Measurements from ENCODE around the gene DOK7. TPM values are rescaled to one million over a fixed set of nuclear protein-coding genes. Genes with fewer than 3 reads are reported as not detected.

Gene DOK7
- total RNA-seq, 1 experiment from 2014 or later = 0.26 TPM

- H3K9me3 Mint-ChIP-seq = no peaks in the 10 kb centered on the region
- Histone ChIP-seq H3K4ac (ENCODE audit: low read depth, low read length) (no peak overlapping the region), H2AK5ac (ENCODE audit: insufficient read length, low read length) (no peak overlapping the region), H3K79me1 (ENCODE audit: insufficient read depth, low read depth, low read length, poor library complexity, severe bottlenecking) (no peaks in the 10 kb centered on the region), H4K20me1 (ENCODE audit: control insufficient read depth, insufficient read depth, insufficient read length) (no peaks in the 10 kb centered on the region), H3K23ac (ENCODE audit: insufficient read length, low read depth, low read length) (no peak overlapping the region), H3K4me1 (ENCODE audit: insufficient read depth, low read length) (no peaks in the 10 kb centered on the region), H3K79me2 (ENCODE audit: insufficient read depth, low read length) (no peaks in the 10 kb centered on the region), H3K9me3 (ENCODE audit: control insufficient read depth, low read depth, low read length) (no peaks in the 10 kb centered on the region), H4K8ac (replicated peaks; ENCODE audit: insufficient read length, low read depth, low read length) (no peak overlapping the region), H3K27ac (ENCODE audit: insufficient read length, low read depth, low read length) (no peak overlapping the region), H2BK5ac (ENCODE audit: insufficient read length, low read length) (no peak overlapping the region), H3K9ac (ENCODE audit: extremely low read depth, insufficient read length, low read length) (no peak overlapping the region), H2BK15ac (ENCODE audit: low read depth, low read length) (no peak overlapping the region), H3K23me2 (ENCODE audit: insufficient read length, low read depth, low read length, poor library complexity, severe bottlenecking) (no peaks in the 10 kb centered on the region), H3K4me2 (ENCODE audit: insufficient read depth, insufficient read length, low read length) (no peak overlapping the region), H2BK20ac (ENCODE audit: low read depth, low read length, poor library complexity, severe bottlenecking) (no peak overlapping the region), H4K5ac (ENCODE audit: insufficient read length, low read depth, low read length) (no peak overlapping the region), H3T11ph (ENCODE audit: low read length) (no peak overlapping the region), H2BK12ac (ENCODE audit: insufficient read length, low read depth, low read length) (no peak overlapping the region), H3K27me3 (ENCODE audit: insufficient read depth, low read length) (no peaks in the 10 kb centered on the region), H2AFZ (ENCODE audit: low read length) (no peak overlapping the region), H2BK120ac (ENCODE audit: low read depth, low read length, poor library complexity, severe bottlenecking) (no peak overlapping the region), H3K56ac (ENCODE audit: insufficient read length, low read depth, low read length) (no peak overlapping the region), H3K14ac (ENCODE audit: insufficient read depth, low read length) (no peak overlapping the region), H3K18ac (ENCODE audit: insufficient read length, low read depth, low read length) (no peak overlapping the region), H4K91ac (ENCODE audit: insufficient read length, low read depth, low read length) (no peak overlapping the region)
- H3K27ac Mint-ChIP-seq = no peak overlapping the region
- no CpG with 5 or more reads among the region's 10 CpGs for WGBS (ENCODE audit: extremely low coverage, insufficient read length, low lambda C conversion rate)
- TF ChIP-seq CTCF (conservative IDR thresholded peaks at IDR 0.05) = no peak
- H3K4me3 Mint-ChIP-seq = no peak overlapping the region
- no peak for DNase-seq
- H3K4me1 Mint-ChIP-seq = peaks cover 4 to 11% of the 10 kb centered on the region in 2 experiments; a peak in 3 of 4 replicates
- H3K27me3 Mint-ChIP-seq (ENCODE audit: low read depth) = no peaks in the 10 kb centered on the region
- peaks cover 0 to 29% (median 5%) of the 10 kb centered on the region in 3 experiments; a peak in 5 of 7 replicates for H3K36me3 Mint-ChIP-seq (ENCODE audit: insufficient read depth in 1 of 3, low read depth in 3 of 3)
Measured at GRCh38 chr4:3420956-3421355, 42.1 kb upstream of the DOK7 start.

Data from H9 (cell line).